ENCODE data around the gene LEF1.
"Not testable (repeated sequence)": the region's sequence is repeated elsewhere in the genome, so short reads cannot be mapped to it uniquely, and the experiment has no call there.

The LEF1 gene

DNA sequence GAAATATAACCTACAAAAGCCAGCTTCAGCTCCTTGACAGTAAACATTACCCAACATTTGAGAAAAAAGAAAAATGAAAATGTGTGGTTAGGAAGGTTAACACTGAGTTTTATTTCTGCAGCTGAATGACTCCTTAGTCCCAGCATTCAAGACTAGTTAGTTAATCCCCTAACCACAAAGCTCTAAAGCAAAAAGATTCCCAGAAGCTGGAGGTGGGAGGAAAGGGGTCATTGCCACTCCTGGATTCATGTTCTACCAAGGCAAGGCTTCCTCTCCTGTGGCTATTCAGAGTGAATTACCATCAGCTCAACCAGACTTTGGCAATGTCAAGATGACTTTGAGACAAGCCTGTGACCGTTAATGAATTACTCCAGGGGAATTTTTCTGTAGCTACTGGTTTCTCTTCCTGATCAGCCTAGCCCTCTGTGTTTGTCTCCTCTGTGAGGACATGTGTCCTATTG, 115.5 kb downstream of the LEF1 start:
- TF ChIP-seq CTCF (IDR thresholded peaks at IDR 0.05; ENCODE audit: insufficient read depth, low read depth, low read length, missing control alignments): no peak
- peak; percentile 30 for DNase-seq (ENCODE audit: low read depth)

DNA sequence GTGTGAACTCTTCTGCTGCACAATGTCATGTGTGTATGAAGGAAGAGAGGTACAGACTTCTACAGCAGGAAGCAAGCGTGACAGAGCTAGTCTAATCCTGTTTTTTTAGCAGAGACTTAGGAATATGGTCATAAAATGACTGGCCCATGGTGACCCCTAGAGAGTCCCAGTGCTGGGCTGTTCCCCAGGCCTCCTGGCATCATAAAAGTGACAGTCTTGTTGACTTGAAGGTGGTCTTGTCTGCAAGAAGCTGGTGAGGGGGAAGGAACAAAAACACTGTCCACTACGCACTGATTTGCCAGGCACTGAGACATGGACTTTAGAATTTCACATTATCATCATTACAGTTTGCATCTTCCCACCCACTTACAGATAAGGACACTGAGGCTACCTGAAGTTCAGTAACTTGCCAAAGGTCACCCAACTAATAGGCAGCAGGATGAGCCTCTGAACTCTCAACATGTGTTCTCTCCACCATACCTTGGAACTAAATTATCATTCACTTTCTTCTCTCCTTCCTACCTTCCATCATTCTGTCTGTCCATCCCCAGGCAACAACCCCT, 116.1 kb downstream of the LEF1 start:
- DNase-seq (ENCODE audit: low read depth): no peak
- no peak for TF ChIP-seq CTCF (IDR thresholded peaks at IDR 0.05; ENCODE audit: insufficient read depth, low read depth, low read length, missing control alignments)
- H3K4me3 ChIP-seq (ENCODE audit: low read depth, low read length): no peak overlapping the region

More for the DNA sequence above, 115.5 kb downstream of the LEF1 start:
- no peak overlapping the region for H3K4me3 ChIP-seq (ENCODE audit: low read depth, low read length)

GRCh38 chr4:108051343-108051742, 117.4 kb downstream of the LEF1 start:
- no peak for DNase-seq (ENCODE audit: low read depth)
- TF ChIP-seq CTCF (IDR thresholded peaks at IDR 0.05; ENCODE audit: insufficient read depth, low read depth, low read length, missing control alignments): no peak
- no peak overlapping the region for H3K4me3 ChIP-seq (ENCODE audit: low read depth, low read length)

DNA sequence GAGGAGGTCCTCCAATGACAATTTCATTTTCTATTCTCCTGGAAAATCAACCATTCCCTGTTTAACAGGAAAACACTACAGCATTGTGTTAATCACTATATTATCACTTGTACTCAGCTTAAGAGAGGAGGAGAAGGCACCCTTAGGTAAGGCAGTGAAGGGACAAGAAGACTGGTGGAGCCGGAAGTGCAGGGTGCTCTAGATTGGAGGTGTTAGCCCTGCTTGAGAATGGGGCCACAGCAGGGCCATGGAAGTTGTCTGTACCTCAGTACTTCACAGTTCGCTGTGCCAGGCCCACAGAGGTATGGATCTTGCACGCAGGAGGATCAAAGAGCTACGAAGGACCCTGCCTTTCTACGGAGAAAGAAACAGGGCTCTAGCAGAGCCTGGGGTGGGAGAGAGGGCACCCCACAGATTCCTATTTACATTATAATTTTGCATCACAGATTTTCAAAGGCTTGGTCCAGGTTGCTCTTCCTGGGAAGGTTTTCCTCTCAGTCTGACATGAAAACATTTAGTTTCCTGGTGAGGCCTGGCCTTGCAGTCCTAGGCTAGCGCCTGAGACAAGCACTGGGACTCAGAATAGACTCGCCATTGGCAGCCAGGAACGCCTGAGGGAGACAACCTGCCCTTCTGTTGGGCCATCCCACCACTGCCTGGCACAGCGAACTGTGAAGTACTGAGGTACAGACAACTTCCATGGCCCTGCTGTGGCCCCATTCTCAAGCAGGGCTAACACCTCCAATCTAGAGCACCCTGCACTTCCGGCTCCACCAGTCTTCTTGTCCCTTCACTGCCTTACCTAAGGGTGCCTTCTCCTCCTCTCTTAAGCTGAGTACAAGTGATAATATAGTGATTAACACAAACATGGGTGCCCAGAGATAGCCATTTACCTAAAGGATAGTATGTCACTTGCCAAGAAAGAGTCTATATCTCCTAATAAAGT, 118.3 kb downstream of the LEF1 start:
- not testable (repeated sequence) for H3K4me3 ChIP-seq (ENCODE audit: low read depth, low read length); DNase-seq (ENCODE audit: low read depth)

DNA sequence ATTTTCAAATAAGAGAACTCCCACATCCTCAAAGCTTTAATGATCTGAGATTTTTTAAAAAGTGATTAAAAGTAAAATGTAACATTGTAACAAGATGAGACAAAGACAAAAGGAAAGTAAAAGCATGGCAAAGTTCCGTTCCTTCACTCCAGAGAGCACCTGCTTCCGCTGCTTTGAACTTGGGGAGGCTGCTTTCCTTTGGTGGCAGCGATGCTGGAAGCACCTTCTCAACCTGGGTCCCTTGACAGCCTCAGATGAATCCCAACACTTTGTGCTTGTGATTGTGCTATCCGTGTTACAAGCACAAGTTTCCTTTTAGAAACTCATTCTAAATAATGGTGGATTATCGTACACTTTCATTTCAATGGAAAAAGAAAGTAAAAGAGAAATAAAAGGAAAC, 119.3 kb downstream of the LEF1 start:
- peak overlapping the region; percentile 43 for H3K4me3 ChIP-seq (ENCODE audit: low read depth, low read length)
- DNase-seq (ENCODE audit: low read depth): peak; percentile 46
- no peak for TF ChIP-seq CTCF (IDR thresholded peaks at IDR 0.05; ENCODE audit: insufficient read depth, low read depth, low read length, missing control alignments)

DNA sequence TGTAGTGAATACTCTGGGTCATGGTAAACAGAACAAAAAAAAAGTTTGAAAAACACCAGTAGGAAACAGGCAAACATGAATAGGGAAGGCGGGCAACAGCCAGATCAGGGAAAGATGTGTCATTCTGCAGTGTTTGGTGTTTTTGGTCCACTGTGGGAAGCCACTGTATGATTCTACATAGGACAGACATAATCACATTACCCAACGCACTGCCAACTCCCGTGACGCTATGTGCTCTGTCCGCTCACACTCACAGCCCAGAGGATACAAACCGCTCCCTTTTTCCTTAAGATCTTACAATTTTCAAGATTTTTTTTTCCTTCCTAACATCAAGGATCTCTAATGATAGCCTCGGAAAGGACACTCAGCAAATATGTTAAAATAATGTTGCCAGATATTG, 119.7 kb downstream of the LEF1 start:
- no peak for DNase-seq (ENCODE audit: low read depth)
- H3K4me3 ChIP-seq (ENCODE audit: low read depth, low read length): peak overlapping the region; percentile 43
- TF ChIP-seq CTCF (IDR thresholded peaks at IDR 0.05; ENCODE audit: insufficient read depth, low read depth, low read length, missing control alignments): no peak

DNA sequence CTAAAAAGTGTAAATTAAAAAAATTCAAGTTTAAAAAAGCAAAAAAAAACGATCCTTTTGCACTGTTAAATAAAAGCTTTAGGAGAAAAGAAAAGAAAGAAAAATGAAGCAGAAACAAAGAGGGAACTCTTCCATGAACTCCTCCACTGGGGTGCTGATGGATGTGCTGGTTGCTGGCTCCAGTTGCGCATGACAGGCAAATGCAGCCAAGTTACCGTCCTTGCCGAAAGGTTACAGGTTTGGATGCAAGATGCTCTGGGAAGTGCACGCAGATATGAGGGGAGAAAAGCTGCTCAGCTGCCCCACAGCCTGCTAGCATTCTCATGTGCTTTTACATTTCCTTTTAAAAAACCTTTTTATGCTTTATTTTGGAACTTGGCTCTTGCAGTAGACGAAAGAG, 120.6 kb downstream of the LEF1 start:
- TF ChIP-seq CTCF (IDR thresholded peaks at IDR 0.05; ENCODE audit: insufficient read depth, low read depth, low read length, missing control alignments): no peak
- no peak for DNase-seq (ENCODE audit: low read depth)

More for the DNA sequence above, 120.6 kb downstream of the LEF1 start:
- no peak overlapping the region for H3K4me3 ChIP-seq (ENCODE audit: low read depth, low read length)
